Prostate gland (tissue), 2 donors: ENCODE measurements around the gene C2CD4D. TPM values are rescaled to one million over a fixed set of nuclear protein-coding genes. Genes with fewer than 3 reads are reported as not detected.

ENCODE experiments used
- DNase-seq: peaks from one replicate; pipeline ENCODE4 v3.0.0-alpha.2; 2019; ENCODE audit warnings: low spot score
- H3K27ac ChIP-seq, 2 donors: fragments of 200-600 bp; sonication (generic); 2 replicates each; pipeline ENCODE4 v1.5.1; 2017 to 2019
- H3K27me3 ChIP-seq: fragments of 200-600 bp; sonication (generic); replicated peaks from 2 replicates; pipeline ENCODE4 v1.5.1; 2019; ENCODE audit not compliant: insufficient read depth
- H3K36me3 ChIP-seq, 2 donors: fragments of 200-600 bp; sonication (generic); 1 replicate in 1 of 2; 2 replicates in 1 of 2; pipeline versions ENCODE4 v1.5.1 to v1.8.1; 2017 to 2019
- H3K4me1 ChIP-seq: fragments of 200-600 bp; sonication (generic); replicated peaks from 2 replicates; pipeline ENCODE4 v1.5.1; 2019
- H3K4me3 ChIP-seq, 2 donors: fragments of 200-600 bp; sonication (generic); 2 replicates each; pipeline ENCODE4 v1.5.1; 2017 to 2019
- H3K9me3 ChIP-seq: fragments of 200-600 bp; sonication (generic); 2 replicates; pipeline ENCODE4 v1.5.1; 2017
- CTCF ChIP-seq, 4 experiments: fragments of 200-600 bp in 2 of 4; fragments of 450-650 bp in 2 of 4; sonication (generic) in 2 of 4; IDR thresholded peaks; 1 replicate in 3 of 4; 2 replicates in 1 of 4; pipeline ENCODE4 v1.5.1; 2016 to 2019; ENCODE audit warnings: antibody characterized with exemption in 4 of 4, mild to moderate bottlenecking in 2 of 4, moderate library complexity in 2 of 4
- POLR2A ChIP-seq: fragments of 450-650 bp; IDR thresholded peaks from one replicate; pipeline ENCODE4 v1.6.1; 2016; ENCODE audit warnings: antibody characterized with exemption, mild to moderate bottlenecking
- POLR2AphosphoS5 ChIP-seq: sonication (generic); formaldehyde crosslinking; IDR thresholded peaks from one replicate; pipeline ENCODE4 v1.6.1; 2017; ENCODE audit warnings: antibody characterized with exemption
- WGBS: methylation state at CpG from one replicate; pipeline ENCODE4 v1.1.5; 2018; 5-methylcytosine and 5-hydroxymethylcytosine counted together
- intact Hi-C: fragments of 100-400 bp; cut with DNase I; formaldehyde crosslinking; loops from one replicate; pipeline ENCODE4 v1.14.2; 2022
- total RNA-seq, 2 donors: library from RNA; depleted of rRNA; stranded (reverse); fragments of >200 nt; gene quantifications; one replicate each; pipeline ENCODE4 v1.1.0, GENCODE V29; 2016

C2CD4D gene
- total RNA-seq, 2 donors from 2014 or later: 2.0 to 2.8 TPM

- Histone ChIP-seq H3K27me3 (no peaks in the 10 kb centered on the region), H3K9me3 (no peaks in the 10 kb centered on the region), H3K36me3 (no peaks in the 10 kb centered on the region), H3K4me1 (peaks cover 19% of the 10 kb centered on the region), H3K27ac (peak overlapping the region; percentile 93 to 95), H3K4me3 (peak overlapping the region; percentile 39 to 47)
- no peak for TF ChIP-seq CTCF (IDR thresholded peaks at IDR 0.05)
- no peak for TF ChIP-seq POLR2A
- TF ChIP-seq POLR2AphosphoS5: no peak
- intact Hi-C loops: no loop called here
- 58% methylated on average over 16 of the region's 16 CpGs for WGBS
- no peak for DNase-seq
Observed at GRCh38 chr1:151839082-151839412, 573 bp downstream of the C2CD4D start.

DNA sequence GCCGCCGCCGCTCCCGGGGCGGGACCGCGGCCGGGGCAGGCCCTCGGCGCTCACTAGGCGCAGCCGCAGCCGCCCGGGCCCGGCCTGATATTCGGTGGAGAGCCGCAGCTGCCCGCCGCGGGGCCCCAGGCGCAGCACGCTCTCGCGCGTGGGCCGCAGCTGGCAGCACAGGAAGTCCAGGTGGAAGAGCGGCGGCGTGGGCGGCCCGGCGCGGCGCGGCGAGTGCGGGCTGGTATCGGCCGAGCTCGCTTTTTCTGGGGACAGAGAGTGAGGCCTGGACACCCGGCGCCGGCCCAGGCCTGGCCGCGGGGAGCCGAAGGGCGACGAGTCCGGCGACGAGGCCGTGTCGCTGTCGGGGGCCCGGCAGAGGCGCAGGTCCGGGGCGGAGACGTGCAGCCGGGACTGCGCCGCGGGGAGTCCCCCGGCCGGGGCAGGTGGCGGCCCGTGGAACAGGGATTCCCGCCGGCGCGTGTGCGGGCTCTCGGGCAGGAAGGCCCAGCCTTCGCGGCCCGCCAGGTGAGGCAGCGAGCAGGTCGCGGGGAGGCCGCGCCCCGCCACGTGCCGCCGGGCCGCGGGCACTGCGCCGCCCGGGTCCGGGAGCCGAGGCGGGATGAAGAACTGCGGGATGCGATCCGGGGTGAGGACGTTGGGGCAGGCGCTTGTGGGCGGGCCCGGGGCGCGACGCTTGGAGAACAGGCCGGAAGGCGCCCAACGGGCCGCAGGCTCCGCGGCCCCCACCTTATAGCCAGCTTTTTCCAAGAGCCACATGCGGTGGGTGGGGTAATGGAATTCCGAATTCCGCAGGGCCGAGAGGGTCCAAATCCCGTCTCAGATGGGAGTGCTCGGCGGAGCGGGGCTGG is 1.2 kb downstream of the C2CD4D start:
- H3K27me3 ChIP-seq: no peaks in the 10 kb centered on the region
- no peak for DNase-seq
- TF ChIP-seq POLR2A: no peak
- H3K27ac ChIP-seq: peak overlapping the region; percentile 93 to 95
- WGBS: 36% methylated on average over 85 of the region's 117 CpGs
- no peaks in the 10 kb centered on the region for H3K36me3 ChIP-seq
- peak overlapping the region; percentile 8 to 17 for H3K4me3 ChIP-seq
- intact Hi-C loops: no loop called here
- peaks cover 20% of the 10 kb centered on the region for H3K4me1 ChIP-seq
- H3K9me3 ChIP-seq: no peaks in the 10 kb centered on the region

DNA sequence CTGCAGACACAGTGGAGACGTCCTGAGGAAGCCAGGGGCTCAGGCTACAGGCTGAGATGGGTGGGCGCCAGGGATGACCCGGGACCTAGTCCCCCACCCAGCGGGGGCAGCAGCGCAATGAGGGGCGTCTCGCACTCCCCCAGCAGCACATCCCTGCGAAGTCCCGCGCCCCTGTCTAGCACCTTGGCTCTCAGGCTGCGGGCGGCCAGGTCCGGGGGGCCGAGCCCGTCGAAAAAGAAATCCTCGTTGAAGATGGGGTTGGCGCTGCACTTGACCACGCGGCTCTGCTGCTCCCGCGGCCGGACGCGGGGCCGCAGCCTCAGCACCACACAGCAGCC is 1.8 kb downstream of the C2CD4D start:
- DNase-seq: no peak
- Histone ChIP-seq H3K9me3 (no peaks in the 10 kb centered on the region), H3K27ac (peak overlapping the region; percentile 64 to 68), H3K36me3 (no peaks in the 10 kb centered on the region), H3K4me1 (peaks cover 25% of the 10 kb centered on the region), H3K27me3 (no peaks in the 10 kb centered on the region), H3K4me3 (peak overlapping the region; percentile 8 to 17)
- TF ChIP-seq CTCF (IDR thresholded peaks at IDR 0.05): no peak
- no peak for TF ChIP-seq POLR2A
- no peak for TF ChIP-seq POLR2AphosphoS5
- 30% methylated on average over 18 of the region's 26 CpGs for WGBS
- intact Hi-C loops: no loop called here

DNA sequence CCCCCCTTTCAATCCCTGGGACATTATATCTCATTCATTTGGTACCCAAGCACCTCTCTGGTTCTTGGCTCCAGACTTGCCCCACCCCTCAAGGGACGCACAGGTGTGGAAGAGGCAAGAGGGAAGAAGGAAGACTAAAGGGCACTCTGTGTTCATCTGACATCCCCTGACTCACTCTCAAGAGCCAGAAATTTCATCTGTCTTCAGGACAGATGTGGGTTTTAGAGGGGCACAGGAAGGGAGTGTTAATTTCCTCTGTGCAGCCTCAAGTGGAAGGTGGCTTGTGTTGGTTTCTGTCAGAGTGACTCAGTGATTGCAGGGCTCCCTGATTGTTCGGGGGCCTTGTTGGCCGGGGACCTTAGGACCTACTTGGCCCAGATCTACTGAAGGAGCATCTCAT is 2.4 kb downstream of the C2CD4D start:
- Histone ChIP-seq H3K27me3 (no peaks in the 10 kb centered on the region), H3K27ac (peak overlapping the region; percentile 64 to 68), H3K4me3 (no peak overlapping the region), H3K36me3 (no peaks in the 10 kb centered on the region), H3K4me1 (peaks cover 25% of the 10 kb centered on the region), H3K9me3 (no peaks in the 10 kb centered on the region)
- DNase-seq: no peak
- TF ChIP-seq POLR2A: no peak
- TF ChIP-seq POLR2AphosphoS5: no peak
- no peak for TF ChIP-seq CTCF (IDR thresholded peaks at IDR 0.05)
- WGBS: 60% methylated on average over 3 of the region's 3 CpGs
- intact Hi-C loops: no loop called here

- Histone ChIP-seq H3K9me3 (no peaks in the 10 kb centered on the region), H3K27me3 (no peaks in the 10 kb centered on the region), H3K36me3 (no peaks in the 10 kb centered on the region), H3K27ac (peak overlapping the region; percentile 64 to 68), H3K4me3 (no peak overlapping the region), H3K4me1 (peaks cover 25% of the 10 kb centered on the region)
- intact Hi-C loops: no loop called here
- DNase-seq: no peak
- TF ChIP-seq POLR2A (no peak), CTCF (IDR thresholded peaks at IDR 0.05) (no peak), POLR2AphosphoS5 (no peak)
- WGBS: 95% methylated on average over 7 of the region's 7 CpGs
Observed at GRCh38 chr1:151835596-151835995, 4.0 kb downstream of the C2CD4D start.
